HG03064 (cell line): ENCODE results near the gene SHKBP1.
"Not testable (repeated sequence)": the region's sequence is repeated elsewhere in the genome, so short reads cannot be mapped to it uniquely, and the experiment has no call there.

Source experiments
- ATAC-seq: cut with Tn5 transposase; IDR thresholded peaks from one replicate; pipeline ENCODE4 v1.9.1; 2021; ENCODE audit warnings: low read depth; ENCODE audit not compliant: unreplicated experiment

SHKBP1 gene

GRCh38 chr19:40582467-40582866, 5.8 kb downstream of the SHKBP1 start:
- no peak for ATAC-seq

GRCh38 chr19:40583283-40583682, 6.6 kb downstream of the SHKBP1 start:
- ATAC-seq = no peak

- no peak for ATAC-seq
Measured at GRCh38 chr19:40584007-40584406, 7.3 kb downstream of the SHKBP1 start.

GRCh38 chr19:40585241-40585981, 8.7 kb downstream of the SHKBP1 start:
- ATAC-seq = no peak

- ATAC-seq = no peak
Measured at GRCh38 chr19:40585982-40586422, 9.3 kb downstream of the SHKBP1 start.

- no peak for ATAC-seq
Measured at GRCh38 chr19:40586611-40587010, 9.9 kb downstream of the SHKBP1 start.

- ATAC-seq = no peak
Measured at GRCh38 chr19:40588110-40588854, 11.6 kb downstream of the SHKBP1 start.

- ATAC-seq = no peak
Measured at GRCh38 chr19:40588926-40589569, 12.4 kb downstream of the SHKBP1 start.

- no peak for ATAC-seq
Measured at GRCh38 chr19:40589591-40590429, 13.1 kb downstream of the SHKBP1 start.

GRCh38 chr19:40590464-40591265, 14.0 kb downstream of the SHKBP1 start:
- ATAC-seq = no peak

GRCh38 chr19:40591724-40592123, 15.1 kb downstream of the SHKBP1 start:
- ATAC-seq = not testable (repeated sequence)

GRCh38 chr19:40592170-40592569, 15.5 kb downstream of the SHKBP1 start:
- ATAC-seq = no peak

- no peak for ATAC-seq
Measured at GRCh38 chr19:40594255-40594654, 17.6 kb downstream of the SHKBP1 start.

- ATAC-seq = no peak
Measured at GRCh38 chr19:40594657-40595091, 18.0 kb downstream of the SHKBP1 start.

GRCh38 chr19:40596608-40597328, 20.1 kb downstream of the SHKBP1 start:
- ATAC-seq = no peak

GRCh38 chr19:40597329-40597838, 20.7 kb downstream of the SHKBP1 start:
- ATAC-seq = no peak

- ATAC-seq = no peak
Measured at GRCh38 chr19:40598121-40598917, 21.6 kb downstream of the SHKBP1 start.

- no peak for ATAC-seq
Measured at GRCh38 chr19:40598918-40599307, 22.2 kb downstream of the SHKBP1 start.
